Mucosa of stomach (tissue), 1 donor: Measurements from ENCODE around the gene MAST2.
"Not testable (repeated sequence)": the region's sequence is repeated elsewhere in the genome, so short reads cannot be mapped to it uniquely, and the experiment has no call there.

Experiments
- H3K27me3 ChIP-seq: one replicate; pipeline ENCODE4 v1.7.0; 2013; ENCODE audit warnings: mild to moderate bottlenecking, low read length; ENCODE audit not compliant: control insufficient read depth, insufficient read depth
- H3K36me3 ChIP-seq: one replicate; pipeline ENCODE4 v1.7.0; 2013; ENCODE audit warnings: low read length; ENCODE audit not compliant: control insufficient read depth, insufficient read depth
- H3K4me1 ChIP-seq: one replicate; pipeline ENCODE4 v1.7.0; 2013; ENCODE audit warnings: mild to moderate bottlenecking, low read length; ENCODE audit not compliant: control insufficient read depth, insufficient read depth
- H3K4me3 ChIP-seq: one replicate; pipeline ENCODE4 v1.7.0; 2013; ENCODE audit warnings: low read length
- H3K9ac ChIP-seq: one replicate; pipeline ENCODE4 v1.7.0; 2013; ENCODE audit warnings: mild to moderate bottlenecking, low read length, moderate library complexity
- H3K9me3 ChIP-seq: one replicate; pipeline ENCODE4 v1.7.0; 2013; ENCODE audit warnings: mild to moderate bottlenecking, low read length, moderate library complexity; ENCODE audit not compliant: control insufficient read depth
- donor health status: Pancreatic carcinoma.

MAST2 gene

DNA sequence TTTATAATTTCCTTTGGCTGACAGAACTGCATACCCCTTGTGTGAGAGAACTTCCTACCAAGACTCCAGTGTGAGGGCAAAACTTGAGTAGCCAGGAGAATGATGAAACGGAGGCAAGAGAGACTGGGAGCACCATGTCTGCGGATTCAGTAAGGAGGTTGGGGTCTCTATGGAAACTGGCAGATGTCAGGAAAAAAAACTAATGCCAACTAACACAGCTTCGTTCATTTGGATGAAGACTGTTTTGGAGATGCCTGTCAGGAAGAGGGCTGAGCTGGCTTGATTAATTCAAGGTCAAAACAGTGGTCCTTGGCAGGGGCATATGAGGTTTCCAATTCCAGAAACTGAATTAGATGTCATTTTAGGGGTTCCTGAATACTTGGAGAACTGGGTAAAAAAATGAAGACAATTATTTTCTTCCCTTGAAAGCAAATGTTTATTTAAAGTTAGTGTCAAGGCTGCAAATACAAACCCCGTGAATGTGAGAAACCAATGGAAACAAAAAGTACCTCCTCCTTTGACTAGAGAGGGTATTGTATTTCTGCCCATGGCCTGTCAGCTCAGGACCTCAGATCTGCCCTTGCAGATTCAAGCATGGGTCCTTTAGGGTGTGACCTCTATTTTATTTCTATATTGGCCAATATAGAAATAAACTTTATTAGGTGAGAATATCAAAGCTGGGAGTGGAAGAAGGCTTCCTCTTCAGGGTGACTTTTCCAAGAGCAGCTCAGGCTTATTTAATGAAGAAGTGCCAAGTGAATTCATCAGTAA is 110.5 kb downstream of the MAST2 start:
- Histone ChIP-seq H3K9me3 (no peaks in the 10 kb centered on the region), H3K4me1 (no peaks in the 10 kb centered on the region), H3K27me3 (no peaks in the 10 kb centered on the region), H3K9ac (no peak overlapping the region), H3K36me3 (no peaks in the 10 kb centered on the region), H3K4me3 (no peak overlapping the region)

- H3K9ac ChIP-seq, result no peak overlapping the region
- H3K9me3 ChIP-seq, result no peaks in the 10 kb centered on the region
- no peak overlapping the region for H3K4me3 ChIP-seq
- no peaks in the 10 kb centered on the region for H3K27me3 ChIP-seq
- no peaks in the 10 kb centered on the region for H3K4me1 ChIP-seq
- H3K36me3 ChIP-seq, result no peaks in the 10 kb centered on the region
Measured at GRCh38 chr1:45914836-45915235, 111.4 kb downstream of the MAST2 start.

GRCh38 chr1:45922374-45922773 is 119.0 kb downstream of the MAST2 start:
- Histone ChIP-seq H3K9ac (no peak overlapping the region), H3K4me1 (peaks cover 5% of the 10 kb centered on the region)

GRCh38 chr1:45922813-45923212 is 119.4 kb downstream of the MAST2 start:
- H3K4me3 ChIP-seq, result no peak overlapping the region
- no peaks in the 10 kb centered on the region for H3K9me3 ChIP-seq
- no peaks in the 10 kb centered on the region for H3K36me3 ChIP-seq
- no peaks in the 10 kb centered on the region for H3K27me3 ChIP-seq
- H3K9ac ChIP-seq, result no peak overlapping the region
- peaks cover 5% of the 10 kb centered on the region for H3K4me1 ChIP-seq

More at GRCh38 chr1:45922374-45922773, 119.0 kb downstream of the MAST2 start:
- Histone ChIP-seq H3K4me3 (no peak overlapping the region), H3K9me3 (no peaks in the 10 kb centered on the region), H3K36me3 (no peaks in the 10 kb centered on the region), H3K27me3 (no peaks in the 10 kb centered on the region)

DNA sequence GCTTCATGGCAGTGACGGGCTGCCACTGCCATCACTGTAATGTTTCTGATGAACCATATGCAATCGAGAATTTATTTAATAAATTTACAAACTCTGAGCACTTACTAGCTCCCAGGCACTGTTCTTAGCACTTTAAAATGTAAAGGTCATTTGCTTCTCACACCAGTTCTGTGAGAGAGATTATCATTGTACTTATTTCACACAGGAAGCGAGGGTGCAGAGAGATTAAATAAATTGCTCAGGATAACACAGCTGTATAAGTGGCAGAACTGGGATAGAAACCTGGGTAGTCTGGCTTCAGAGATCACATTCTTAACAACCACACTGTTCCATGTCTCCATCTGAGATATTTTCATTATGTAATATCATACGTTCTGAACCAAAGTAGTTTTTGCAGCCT is 119.9 kb downstream of the MAST2 start:
- H3K4me3 ChIP-seq, result no peak overlapping the region
- H3K9me3 ChIP-seq, result no peaks in the 10 kb centered on the region
- H3K4me1 ChIP-seq, result peaks cover 5% of the 10 kb centered on the region
- no peaks in the 10 kb centered on the region for H3K27me3 ChIP-seq
- no peaks in the 10 kb centered on the region for H3K36me3 ChIP-seq
- H3K9ac ChIP-seq, result no peak overlapping the region

GRCh38 chr1:45924736-45925135 is 121.3 kb downstream of the MAST2 start:
- H3K27me3 ChIP-seq, result no peaks in the 10 kb centered on the region

DNA sequence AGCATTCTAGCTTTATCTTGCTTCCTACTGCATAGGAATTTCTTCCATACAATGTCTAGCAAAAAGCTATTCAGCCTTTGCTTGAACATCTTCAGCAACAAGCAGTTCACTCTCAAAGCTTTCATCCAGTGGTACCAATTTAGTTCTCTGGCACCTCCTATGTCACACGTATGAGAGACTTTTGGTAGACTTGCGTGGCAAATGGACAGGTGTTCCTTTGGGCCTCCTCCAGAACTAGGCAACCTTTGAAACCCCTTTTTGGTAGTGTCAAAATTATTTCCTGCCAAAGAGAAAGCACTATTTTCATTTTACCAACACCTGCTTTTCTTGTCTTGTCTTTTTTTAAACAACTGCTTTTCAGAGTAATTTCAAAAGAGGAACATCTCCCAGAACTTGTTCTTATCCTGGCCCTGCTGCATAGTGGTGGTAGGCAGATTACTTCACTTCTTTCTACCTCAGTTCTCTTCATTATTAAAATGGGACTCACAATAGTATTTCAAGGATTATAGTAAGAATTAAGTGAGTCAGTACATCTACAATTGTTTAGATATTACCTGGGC is 122.4 kb downstream of the MAST2 start:
- Histone ChIP-seq H3K27me3 (no peaks in the 10 kb centered on the region), H3K36me3 (no peaks in the 10 kb centered on the region), H3K9me3 (no peaks in the 10 kb centered on the region), H3K9ac (no peak overlapping the region), H3K4me1 (peaks cover 5% of the 10 kb centered on the region), H3K4me3 (no peak overlapping the region)

More at GRCh38 chr1:45924736-45925135, 121.3 kb downstream of the MAST2 start:
- H3K4me1 ChIP-seq, result peaks cover 5% of the 10 kb centered on the region
- H3K4me3 ChIP-seq, result no peak overlapping the region
- no peaks in the 10 kb centered on the region for H3K36me3 ChIP-seq
- no peaks in the 10 kb centered on the region for H3K9me3 ChIP-seq
- H3K9ac ChIP-seq, result no peak overlapping the region

DNA sequence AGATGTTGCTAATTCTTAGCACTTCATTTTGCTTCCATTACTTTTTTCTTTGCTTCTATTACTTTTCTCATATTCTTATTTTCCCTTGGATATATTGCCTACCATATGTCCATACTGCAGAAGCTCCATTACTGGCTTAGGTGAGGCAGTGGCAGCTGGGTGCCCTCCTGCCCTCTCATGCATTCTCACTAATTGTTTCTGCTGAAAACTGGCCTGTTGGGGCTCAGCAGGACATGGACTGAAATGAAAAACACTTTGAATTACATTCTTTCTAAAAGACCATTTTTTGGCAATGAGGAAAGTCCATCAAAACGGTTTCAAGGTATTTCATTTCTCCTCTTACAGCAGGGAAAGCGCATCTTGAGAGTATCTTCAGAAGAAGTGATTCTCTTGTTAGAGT is 122.9 kb downstream of the MAST2 start:
- no peak overlapping the region for H3K9ac ChIP-seq

DNA sequence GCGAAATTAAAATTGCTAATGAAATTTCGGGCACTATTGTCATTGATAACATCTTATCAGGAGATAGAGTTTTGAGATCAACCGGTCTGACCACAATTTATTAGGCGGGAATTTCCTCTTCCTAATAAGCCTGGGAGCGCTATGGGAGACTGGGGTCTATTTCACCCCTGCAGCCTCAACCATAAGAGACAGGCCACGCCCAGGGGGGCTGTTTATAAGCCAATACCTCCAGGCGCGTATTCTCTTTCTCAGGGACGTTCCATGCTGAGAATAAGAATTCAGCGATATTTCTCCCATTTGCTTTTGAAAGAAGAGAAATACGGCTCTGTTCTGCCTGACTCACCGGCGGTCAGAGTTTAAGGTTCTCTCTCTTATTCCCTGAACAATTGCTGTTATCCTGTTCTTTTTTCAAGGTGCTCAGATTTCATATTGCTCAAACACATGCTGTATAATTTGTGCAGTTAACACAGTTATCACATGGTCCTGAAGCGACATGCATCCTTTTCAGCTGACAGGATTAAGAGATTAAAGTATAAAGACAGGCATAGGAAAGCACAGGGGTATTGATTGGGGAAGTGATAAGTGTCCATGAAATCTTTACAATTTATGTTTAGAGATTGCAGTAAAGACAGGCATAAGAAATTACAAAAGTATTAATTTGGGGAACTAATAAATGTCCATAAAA is 124.0 kb downstream of the MAST2 start:
- H3K9ac ChIP-seq, H3K27me3 ChIP-seq, H3K4me3 ChIP-seq, H3K36me3 ChIP-seq, H3K4me1 ChIP-seq, H3K9me3 ChIP-seq: not testable (repeated sequence)

More for the DNA sequence above, 122.9 kb downstream of the MAST2 start:
- Histone ChIP-seq H3K27me3 (no peaks in the 10 kb centered on the region), H3K4me3 (no peak overlapping the region), H3K4me1 (peaks cover 5% of the 10 kb centered on the region), H3K9me3 (no peaks in the 10 kb centered on the region), H3K36me3 (no peaks in the 10 kb centered on the region)

DNA sequence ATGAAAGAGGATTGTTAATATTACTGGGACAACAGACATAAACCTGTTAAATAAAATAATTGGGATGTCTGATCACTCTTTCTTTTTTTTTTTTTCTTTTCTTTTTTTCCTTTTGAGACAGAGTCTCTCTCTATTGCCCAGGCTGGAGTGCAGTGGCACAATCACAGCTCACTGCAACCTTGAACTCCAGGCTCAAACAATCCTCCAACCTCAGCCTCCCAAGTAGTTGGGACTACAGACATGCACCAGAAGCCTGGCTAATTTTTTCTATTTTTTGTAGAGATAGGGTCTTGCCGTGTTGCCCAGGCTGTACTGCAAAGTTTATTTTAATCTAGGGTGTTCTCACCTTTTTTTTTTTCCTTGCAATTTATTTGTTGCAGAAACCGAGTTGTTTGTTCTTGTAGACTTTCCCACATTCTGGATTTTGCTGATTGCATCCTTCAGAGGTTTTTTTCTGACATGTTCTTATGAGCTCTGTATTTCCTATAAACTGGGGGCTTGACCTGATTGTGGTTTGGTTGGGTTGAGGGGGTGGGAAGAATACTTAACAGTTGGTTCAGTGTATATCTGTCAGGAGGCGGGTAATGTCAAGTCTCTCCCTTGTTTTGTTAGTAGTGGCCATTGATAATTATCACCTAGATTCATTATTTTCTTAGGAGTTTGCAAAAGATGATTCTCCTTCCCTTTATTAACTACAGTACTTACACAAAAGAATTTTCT is 125.2 kb downstream of the MAST2 start:
- Histone ChIP-seq H3K4me3 (no peak overlapping the region), H3K4me1 (peaks cover 5% of the 10 kb centered on the region), H3K9ac (no peak overlapping the region), H3K27me3 (no peaks in the 10 kb centered on the region), H3K9me3 (no peaks in the 10 kb centered on the region), H3K36me3 (no peaks in the 10 kb centered on the region)

DNA sequence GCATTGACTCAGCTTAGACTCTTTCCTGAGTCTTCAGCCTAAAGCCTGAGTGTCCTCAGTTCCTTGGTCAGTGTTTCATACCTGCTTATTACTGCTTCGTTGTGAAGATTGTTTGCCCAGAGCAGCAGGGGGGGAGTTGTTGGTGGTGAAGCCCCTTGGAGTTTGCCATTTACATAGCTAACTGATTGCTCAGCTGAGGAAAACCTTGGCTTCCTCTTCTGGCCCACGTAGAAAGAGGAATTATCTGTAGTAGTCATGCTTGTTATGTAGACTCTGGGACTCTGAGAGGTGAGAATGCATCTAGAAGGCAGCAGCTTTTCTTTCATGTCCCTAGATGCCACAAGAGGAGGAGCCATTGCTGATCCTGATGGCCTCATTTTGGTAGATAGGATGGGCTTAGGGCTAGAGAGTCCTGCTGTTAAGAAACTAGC is 125.9 kb downstream of the MAST2 start:
- Histone ChIP-seq H3K9me3 (no peaks in the 10 kb centered on the region), H3K27me3 (no peaks in the 10 kb centered on the region), H3K4me1 (peaks cover 5% of the 10 kb centered on the region), H3K4me3 (no peak overlapping the region), H3K36me3 (no peaks in the 10 kb centered on the region), H3K9ac (no peak overlapping the region)
